Activated T-cell treated with anti-CD3 and anti-CD28 coated beads for 1 hour (primary cell): ENCODE data around the gene PPP6R2.

Experiments used
- DNase-seq: peaks from one replicate; pipeline ENCODE4 v3.0.0-alpha.2; 2020; ENCODE audit warnings: low read depth

Gene PPP6R2

DNA sequence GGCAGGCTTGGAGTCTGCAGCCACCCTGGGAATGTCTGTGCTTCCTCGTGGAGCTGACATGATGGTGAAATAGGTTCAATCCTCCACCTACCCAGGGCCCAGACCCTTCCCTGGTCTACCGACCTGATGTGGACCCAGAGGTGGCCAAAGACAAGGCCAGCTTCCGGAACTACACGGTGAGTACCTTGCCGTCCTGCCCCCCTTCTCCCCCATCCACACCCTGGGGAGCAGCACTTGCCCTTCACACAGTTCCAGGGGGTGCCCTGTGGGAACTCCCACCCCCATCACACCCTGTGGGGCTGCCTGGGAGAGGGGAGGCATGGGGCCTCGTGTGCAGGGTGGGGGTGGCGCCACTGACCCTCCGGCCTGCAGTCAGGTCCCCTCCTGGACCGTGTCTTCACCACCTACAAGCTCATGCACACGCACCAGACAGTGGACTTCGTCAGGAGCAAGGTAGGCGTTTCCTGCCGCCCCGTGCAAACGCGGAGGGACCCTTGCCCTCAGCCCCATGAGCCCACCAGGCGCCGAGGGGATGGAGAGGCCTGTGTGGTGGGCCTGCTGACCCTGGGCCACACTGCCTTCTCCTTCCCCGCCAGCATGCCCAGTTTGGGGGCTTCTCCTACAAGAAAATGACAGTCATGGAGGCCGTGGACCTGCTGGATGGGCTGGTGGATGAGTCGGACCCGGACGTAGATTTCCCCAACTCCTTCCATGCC, 144.3 kb downstream of the PPP6R2 start:
- DNase-seq, result no peak

- DNase-seq, result no peak
Measured at GRCh38 chr22:50488006-50488677, 145.0 kb downstream of the PPP6R2 start.

- DNase-seq, result no peak
Measured at GRCh38 chr22:50488886-50489285, 145.8 kb downstream of the PPP6R2 start.

DNA sequence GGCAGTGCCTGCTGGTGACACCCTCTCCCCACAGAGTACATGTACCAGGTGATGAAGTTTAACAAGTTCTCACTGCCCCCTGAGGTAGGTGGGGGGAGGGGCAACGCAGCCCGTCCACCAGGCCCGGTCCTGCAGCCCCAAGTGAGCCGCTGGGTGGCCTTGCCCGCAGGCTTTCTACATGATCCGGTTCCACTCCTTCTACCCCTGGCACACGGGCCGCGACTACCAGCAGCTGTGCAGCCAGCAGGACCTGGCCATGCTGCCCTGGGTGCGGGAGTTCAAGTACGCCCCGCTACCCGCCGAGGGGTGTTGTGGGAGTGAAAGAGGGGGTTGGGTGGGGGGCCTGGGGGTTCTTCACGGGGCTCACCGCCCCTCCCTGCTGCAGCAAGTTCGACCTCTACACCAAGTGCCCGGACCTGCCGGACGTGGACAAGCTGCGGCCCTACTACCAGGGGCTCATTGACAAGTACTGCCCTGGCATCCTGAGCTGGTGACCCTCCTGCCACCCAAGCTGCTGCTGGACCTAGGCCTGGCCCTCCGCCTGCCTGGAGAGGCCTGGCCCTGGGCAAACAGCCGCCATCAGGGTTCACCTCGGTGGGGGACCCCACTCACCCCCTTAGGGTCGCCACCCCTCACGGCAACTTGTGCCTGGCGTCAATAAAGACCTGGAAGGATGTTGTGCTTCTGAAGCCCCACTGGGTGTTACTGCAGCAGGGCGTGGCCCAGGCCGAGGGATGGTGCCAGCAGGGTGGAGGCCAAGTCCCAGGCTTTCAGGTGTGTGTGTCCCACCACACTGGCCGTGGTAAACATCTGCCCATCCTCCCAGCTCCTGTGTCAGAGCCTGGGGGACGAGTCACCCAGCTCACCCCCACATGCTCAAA, 146.5 kb downstream of the PPP6R2 start:
- DNase-seq, result no peak

- no peak for DNase-seq
Measured at GRCh38 chr22:50490531-50491308, 147.6 kb downstream of the PPP6R2 start.
